H9 (cell line): ENCODE results near the gene LRRC8B. TPM values are rescaled to one million over a fixed set of nuclear protein-coding genes. Genes with fewer than 3 reads are reported as not detected.

Experiments used
- DNase-seq: peaks from one replicate; pipeline ENCODE4 v3.0.0-alpha.2; 2017
- H2AFZ ChIP-seq: one replicate; pipeline ENCODE4 v1.6.1; 2013; ENCODE audit warnings: mild to moderate bottlenecking, low read length, control low read depth, moderate library complexity
- H2AK5ac ChIP-seq: 2 replicates; pipeline ENCODE4 v1.6.1; 2013; ENCODE audit warnings: low read length, control low read depth, mixed read lengths; ENCODE audit not compliant: insufficient read length
- H2BK120ac ChIP-seq: one replicate; pipeline ENCODE4 v1.6.1; 2013; ENCODE audit warnings: low read depth, mild to moderate bottlenecking, low read length, control low read depth, inconsistent platforms; ENCODE audit not compliant: poor library complexity, severe bottlenecking
- H2BK12ac ChIP-seq: 2 replicates; pipeline ENCODE4 v1.6.1; 2013; ENCODE audit warnings: low read length, control low read depth, mixed read lengths, low read depth; ENCODE audit not compliant: insufficient read length
- H2BK15ac ChIP-seq: 2 replicates; pipeline ENCODE4 v1.6.1; 2013; ENCODE audit warnings: low read depth, low read length, control low read depth
- H2BK20ac ChIP-seq: one replicate; pipeline ENCODE4 v1.6.1; 2013; ENCODE audit warnings: low read depth, mild to moderate bottlenecking, low read length, control low read depth, inconsistent platforms; ENCODE audit not compliant: poor library complexity, severe bottlenecking
- H2BK5ac ChIP-seq: 2 replicates; pipeline ENCODE4 v1.6.1; 2013; ENCODE audit warnings: low read length, control low read depth, mixed read lengths; ENCODE audit not compliant: insufficient read length
- H3K14ac ChIP-seq: 2 replicates; pipeline ENCODE4 v1.6.1; 2013; ENCODE audit warnings: low read length, control low read depth; ENCODE audit not compliant: insufficient read depth
- H3K18ac ChIP-seq: 2 replicates; pipeline ENCODE4 v1.6.1; 2013; ENCODE audit warnings: low read depth, mild to moderate bottlenecking, mixed read lengths, low read length, control low read depth; ENCODE audit not compliant: insufficient read length
- H3K23ac ChIP-seq: 2 replicates; pipeline ENCODE4 v1.6.1; 2013; ENCODE audit warnings: low read length, control low read depth, mixed read lengths, low read depth; ENCODE audit not compliant: insufficient read length
- H3K23me2 ChIP-seq: 2 replicates; pipeline ENCODE4 v1.6.1; 2013; ENCODE audit warnings: low read depth, mild to moderate bottlenecking, mixed read lengths, low read length, control low read depth; ENCODE audit not compliant: insufficient read length, poor library complexity, severe bottlenecking
- H3K27ac ChIP-seq: 2 replicates; pipeline ENCODE4 v1.5.1; 2013; ENCODE audit warnings: low read length, control low read depth, mixed read lengths, low read depth; ENCODE audit not compliant: insufficient read length
- H3K27me3 ChIP-seq: 2 replicates; pipeline ENCODE4 v1.6.1; 2013; ENCODE audit warnings: low read length, control low read depth, inconsistent platforms; ENCODE audit not compliant: insufficient read depth
- H3K4ac ChIP-seq: 2 replicates; pipeline ENCODE4 v1.6.1; 2013; ENCODE audit warnings: low read depth, mild to moderate bottlenecking, control low read depth, inconsistent platforms, low read length, moderate library complexity
- H3K4me1 ChIP-seq: 2 replicates; pipeline ENCODE4 v1.6.1; 2013; ENCODE audit warnings: low read length, control low read depth, inconsistent platforms; ENCODE audit not compliant: insufficient read depth
- H3K4me2 ChIP-seq: 2 replicates; pipeline ENCODE4 v1.6.1; 2013; ENCODE audit warnings: low read length, control low read depth, mixed read lengths; ENCODE audit not compliant: insufficient read length, insufficient read depth
- H3K56ac ChIP-seq: 2 replicates; pipeline ENCODE4 v1.6.1; 2013; ENCODE audit warnings: low read depth, mild to moderate bottlenecking, mixed read lengths, low read length, control low read depth; ENCODE audit not compliant: insufficient read length
- H3K79me1 ChIP-seq: 2 replicates; pipeline ENCODE4 v1.6.1; 2013; ENCODE audit warnings: low read depth, mild to moderate bottlenecking, moderate library complexity, low read length, control low read depth, inconsistent platforms; ENCODE audit not compliant: insufficient read depth, poor library complexity, severe bottlenecking
- H3K79me2 ChIP-seq: 2 replicates; pipeline ENCODE4 v1.6.1; 2013; ENCODE audit warnings: low read length, control low read depth, inconsistent platforms; ENCODE audit not compliant: insufficient read depth
- H3K9ac ChIP-seq: 2 replicates; pipeline ENCODE4 v1.6.1; 2013; ENCODE audit warnings: low read length, control low read depth, mixed read lengths; ENCODE audit not compliant: insufficient read length; ENCODE audit errors: extremely low read depth
- H3K9me3 ChIP-seq: one replicate; pipeline ENCODE4 v1.6.1; 2013; ENCODE audit warnings: low read depth, low read length, inconsistent platforms; ENCODE audit not compliant: control insufficient read depth
- H3T11ph ChIP-seq: one replicate; pipeline ENCODE4 v1.6.1; 2013; ENCODE audit warnings: mild to moderate bottlenecking, low read length, control low read depth, inconsistent platforms
- H4K20me1 ChIP-seq: one replicate; pipeline ENCODE4 v1.6.1; 2013; ENCODE audit not compliant: control insufficient read depth, insufficient read length, insufficient read depth
- H4K5ac ChIP-seq: 2 replicates; pipeline ENCODE4 v1.6.1; 2013; ENCODE audit warnings: low read depth, mild to moderate bottlenecking, mixed read lengths, low read length, control low read depth; ENCODE audit not compliant: insufficient read length
- H4K8ac ChIP-seq: replicated peaks from 2 replicates; pipeline ENCODE4 v1.6.1; 2013; ENCODE audit warnings: low read length, control low read depth, mixed read lengths, low read depth; ENCODE audit not compliant: insufficient read length
- H4K91ac ChIP-seq: 2 replicates; pipeline ENCODE4 v1.6.1; 2013; ENCODE audit warnings: low read depth, mild to moderate bottlenecking, moderate library complexity, mixed read lengths, low read length, control low read depth; ENCODE audit not compliant: insufficient read length
- H3K27ac Mint-ChIP-seq, 3 experiments: 2 replicates in 2 of 3; 3 replicates in 1 of 3; pipeline ENCODE4 v1.8.0; 2020 to 2021; ENCODE audit warnings: mixed read lengths in 3 of 3, mild to moderate bottlenecking in 1 of 3, moderate library complexity in 1 of 3
- H3K27me3 Mint-ChIP-seq: 2 replicates; pipeline ENCODE4 v1.8.0; 2021; ENCODE audit warnings: low read depth, mild to moderate bottlenecking, moderate library complexity, mixed read lengths
- H3K36me3 Mint-ChIP-seq, 3 experiments: 2 replicates in 2 of 3; 3 replicates in 1 of 3; pipeline ENCODE4 v1.8.0; 2020 to 2021; ENCODE audit warnings: low read depth in 3 of 3, mixed read lengths in 3 of 3; ENCODE audit not compliant: insufficient read depth in 1 of 3
- H3K4me1 Mint-ChIP-seq, 2 experiments: 2 replicates each; pipeline ENCODE4 v1.8.0; 2020; ENCODE audit warnings: mixed read lengths in 2 of 2
- H3K4me3 Mint-ChIP-seq, 2 experiments: 2 replicates in 1 of 2; 3 replicates in 1 of 2; pipeline ENCODE4 v1.8.0; 2020 to 2021; ENCODE audit warnings: mild to moderate bottlenecking in 2 of 2, mixed read lengths in 2 of 2, moderate library complexity in 1 of 2
- H3K9me3 Mint-ChIP-seq, 2 experiments: 2 replicates in 1 of 2; 3 replicates in 1 of 2; pipeline ENCODE4 v1.8.0; 2020; ENCODE audit warnings: mild to moderate bottlenecking in 2 of 2, mixed read lengths in 2 of 2, moderate library complexity in 1 of 2
- WGBS: extraction: QIAGEN DNeasy Blood & Tissue Kit; methylation state at CpG from one replicate; pipeline ENCODE4 v1.1.7; 2013; ENCODE audit warnings: missing lambda C conversion rate, low lambda C conversion rate, mixed read lengths; ENCODE audit not compliant: insufficient read length; ENCODE audit errors: extremely low coverage; 5-methylcytosine and 5-hydroxymethylcytosine counted together
- total RNA-seq: library from RNA; stranded (reverse); gene quantifications from 2 replicates; pipeline ENCODE4 v1.2.1, GENCODE V29; 2021
- TF ChIP-seq, protein P1 (sequence below): fragments of 200-600 bp; sonication (generic); conservative IDR thresholded peaks from 3 replicates; pipeline ENCODE4 v1.8.0; 2021; ENCODE audit warnings: antibody characterized with exemption, mild to moderate bottlenecking

LRRC8B gene
- total RNA-seq, 1 experiment from 2014 or later, result 33.2 TPM

DNA sequence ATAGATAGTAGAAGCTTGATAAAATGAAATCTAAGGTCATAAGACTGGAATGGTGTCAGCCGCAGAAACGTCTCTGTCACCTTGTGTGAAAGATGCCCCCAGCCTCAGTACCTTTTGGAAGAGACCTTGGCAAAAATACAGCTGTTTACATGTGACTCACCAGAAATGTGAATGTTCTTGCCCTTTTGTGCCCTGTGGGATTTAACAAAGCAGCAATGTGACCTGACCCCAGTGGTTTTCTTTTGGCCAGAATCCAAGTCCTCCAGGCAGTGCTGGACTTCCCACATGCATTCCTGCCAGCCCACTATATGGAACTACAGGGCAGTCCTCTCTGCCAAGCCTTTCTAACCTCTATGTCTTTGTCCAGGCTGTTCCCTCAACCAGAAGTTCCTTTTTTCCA lies 81.1 kb downstream of the LRRC8B start:
- Histone ChIP-seq H3K9me3 (no peaks in the 10 kb centered on the region), H3K14ac (no peak overlapping the region), H3K4me2 (no peak overlapping the region), H2BK120ac (no peak overlapping the region), H2BK15ac (no peak overlapping the region), H4K5ac (no peak overlapping the region), H3K23me2 (no peaks in the 10 kb centered on the region), H3K56ac (no peak overlapping the region), H2AFZ (no peak overlapping the region), H3K27me3 (no peaks in the 10 kb centered on the region), H3T11ph (no peak overlapping the region), H3K23ac (no peak overlapping the region), H3K4me1 (no peaks in the 10 kb centered on the region), H3K27ac (no peak overlapping the region), H3K9ac (no peak overlapping the region), H2AK5ac (no peak overlapping the region), H3K79me2 (no peaks in the 10 kb centered on the region), H4K20me1 (no peaks in the 10 kb centered on the region), H3K79me1 (no peaks in the 10 kb centered on the region), H4K8ac (no peak overlapping the region), H4K91ac (no peak overlapping the region), H2BK20ac (no peak overlapping the region), H2BK5ac (no peak overlapping the region), H2BK12ac (no peak overlapping the region), H3K18ac (no peak overlapping the region), H3K4ac (no peak overlapping the region)
- TF ChIP-seq, protein P1, sequence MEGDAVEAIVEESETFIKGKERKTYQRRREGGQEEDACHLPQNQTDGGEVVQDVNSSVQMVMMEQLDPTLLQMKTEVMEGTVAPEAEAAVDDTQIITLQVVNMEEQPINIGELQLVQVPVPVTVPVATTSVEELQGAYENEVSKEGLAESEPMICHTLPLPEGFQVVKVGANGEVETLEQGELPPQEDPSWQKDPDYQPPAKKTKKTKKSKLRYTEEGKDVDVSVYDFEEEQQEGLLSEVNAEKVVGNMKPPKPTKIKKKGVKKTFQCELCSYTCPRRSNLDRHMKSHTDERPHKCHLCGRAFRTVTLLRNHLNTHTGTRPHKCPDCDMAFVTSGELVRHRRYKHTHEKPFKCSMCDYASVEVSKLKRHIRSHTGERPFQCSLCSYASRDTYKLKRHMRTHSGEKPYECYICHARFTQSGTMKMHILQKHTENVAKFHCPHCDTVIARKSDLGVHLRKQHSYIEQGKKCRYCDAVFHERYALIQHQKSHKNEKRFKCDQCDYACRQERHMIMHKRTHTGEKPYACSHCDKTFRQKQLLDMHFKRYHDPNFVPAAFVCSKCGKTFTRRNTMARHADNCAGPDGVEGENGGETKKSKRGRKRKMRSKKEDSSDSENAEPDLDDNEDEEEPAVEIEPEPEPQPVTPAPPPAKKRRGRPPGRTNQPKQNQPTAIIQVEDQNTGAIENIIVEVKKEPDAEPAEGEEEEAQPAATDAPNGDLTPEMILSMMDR, result no peak
- no CpG with 5 or more reads among the region's 2 CpGs for WGBS
- no peak overlapping the region for H3K27ac Mint-ChIP-seq
- H3K36me3 Mint-ChIP-seq, result no peaks in the 10 kb centered on the region; a peak in 1 of 7 replicates
- no peaks in the 10 kb centered on the region for H3K27me3 Mint-ChIP-seq
- no peaks in the 10 kb centered on the region for H3K9me3 Mint-ChIP-seq
- no peak overlapping the region for H3K4me3 Mint-ChIP-seq
- DNase-seq, result no peak
- H3K4me1 Mint-ChIP-seq, result peaks cover 0 to 9% of the 10 kb centered on the region in 2 experiments; a peak in 2 of 4 replicates
